Endothelial cell of umbilical vein (primary cell): ENCODE data around the gene TRIM42. TPM values are rescaled to one million over a fixed set of nuclear protein-coding genes. Genes with fewer than 3 reads are reported as not detected.

Source experiments
- BruUV-seq: library from RNA; stranded (reverse); fragments of 400-500 nt; replicated peaks from 2 replicates; lab custom pipeline; 2021; lab: Mats Ljungman, UMichigan
- CTCF ChIA-PET: fragments of 300-600, 350-600 bp; sonication (Branson Sonifier 250); formaldehyde crosslinking; loops from one replicate; lab custom pipeline; 2021; ENCODE audit warnings: antibody characterized with exemption, inconsistent platforms; lab: Charles Lee
- POLR2A ChIA-PET: fragments of 300-600, 350-600 bp; sonication (Branson Sonifier 250); formaldehyde crosslinking; loops from one replicate; lab custom pipeline; 2021; ENCODE audit warnings: antibody characterized with exemption, inconsistent platforms; lab: Charles Lee
- DNase-seq: peaks from one replicate; pipeline ENCODE4 v3.0.0-alpha.2; 2011; ENCODE audit warnings: low read depth, low spot score
- FAIRE-seq: peaks from 2 replicates; lab custom pipeline; 2011; peaks lifted over from hg19 to GRCh38; lab: Jason Lieb, UNC
- H2AFZ ChIP-seq: 2 replicates; pipeline ENCODE4 v1.6.0; 2012; ENCODE audit warnings: low read depth, low read length, control low read depth, inconsistent platforms
- H3K27ac ChIP-seq: 2 replicates; pipeline ENCODE4 v1.5.1; 2011; ENCODE audit warnings: low read depth, mild to moderate bottlenecking, control low read depth, low read length, moderate library complexity; ENCODE audit not compliant: insufficient read depth
- H3K27me3 ChIP-seq, 2 experiments: 2 replicates each; pipeline versions ENCODE4 v1.6.0 to v1.6.1; 2011; ENCODE audit warnings: low read length in 2 of 2, mixed read lengths in 1 of 2; ENCODE audit not compliant: control insufficient read depth in 2 of 2, insufficient read depth in 2 of 2
- H3K36me3 ChIP-seq, 2 experiments: 2 replicates in 1 of 2; 3 replicates in 1 of 2; pipeline ENCODE4 v1.5.1; 2011; ENCODE audit warnings: low read length in 2 of 2, mild to moderate bottlenecking in 1 of 2, moderate library complexity in 1 of 2; ENCODE audit not compliant: control insufficient read depth in 2 of 2, insufficient read depth in 2 of 2; ENCODE audit errors: extremely low read depth in 1 of 2
- H3K4me1 ChIP-seq: 3 replicates; pipeline ENCODE4 v1.5.1; 2011; ENCODE audit warnings: mild to moderate bottlenecking, low read length; ENCODE audit not compliant: control insufficient read depth, insufficient read depth; ENCODE audit errors: extremely low read depth
- H3K4me2 ChIP-seq: 2 replicates; pipeline ENCODE4 v1.6.1; 2011; ENCODE audit warnings: low read length, control low read depth, mixed read lengths; ENCODE audit not compliant: insufficient read depth
- H3K4me3 ChIP-seq, 3 experiments: fragments of 200-600 bp in 1 of 3; sonication (generic), shearing (Covaris generic) in 1 of 3; replicated peaks in 1 of 3; 2 replicates each; pipeline ENCODE4 v1.5.1; 2011 to 2016; ENCODE audit warnings: control low read depth in 3 of 3, low read length in 3 of 3, mild to moderate bottlenecking in 2 of 3, inconsistent platforms in 1 of 3, low read depth in 1 of 3, moderate library complexity in 1 of 3; ENCODE audit not compliant: insufficient read depth in 1 of 3
- H3K79me2 ChIP-seq: 2 replicates; pipeline ENCODE4 v1.6.0; 2012; ENCODE audit warnings: low read length, inconsistent platforms; ENCODE audit not compliant: control insufficient read depth, insufficient read depth
- H3K9ac ChIP-seq: replicated peaks from 2 replicates; pipeline ENCODE3; 2011; ENCODE audit warnings: low read length, control low read depth; ENCODE audit not compliant: insufficient read depth; ENCODE audit errors: extremely low read depth
- H3K9me1 ChIP-seq: replicated peaks from 3 replicates; pipeline ENCODE4 v1.6.0; 2011; ENCODE audit warnings: mild to moderate bottlenecking, low read length; ENCODE audit not compliant: control insufficient read depth, insufficient read depth; ENCODE audit errors: extremely low read depth
- H3K9me3 ChIP-seq: replicated peaks from 2 replicates; pipeline ENCODE4 v1.5.1; 2012; ENCODE audit warnings: low read length, inconsistent platforms; ENCODE audit not compliant: control insufficient read depth, insufficient read depth
- H4K20me1 ChIP-seq: replicated peaks from 2 replicates; pipeline ENCODE3; 2011; ENCODE audit warnings: mild to moderate bottlenecking, low read length; ENCODE audit not compliant: control insufficient read depth, insufficient read depth; ENCODE audit errors: extremely low read depth
- GATA2 ChIP-seq: IDR thresholded peaks from 2 replicates; pipeline ENCODE4 v1.7.0; 2011; ENCODE audit warnings: low read depth, mild to moderate bottlenecking, moderate library complexity, mixed read lengths, low read length; ENCODE audit not compliant: insufficient read length, insufficient read depth
- JUN ChIP-seq: IDR thresholded peaks from 2 replicates; pipeline ENCODE4 v1.6.1; 2011; ENCODE audit warnings: borderline replicate concordance, low read depth; ENCODE audit not compliant: insufficient read length, insufficient read depth
- MAX ChIP-seq: IDR thresholded peaks from 2 replicates; pipeline ENCODE4 v1.6.1; 2011; ENCODE audit not compliant: insufficient read depth, insufficient read length
- MYC ChIP-seq: IDR thresholded peaks from one replicate; pipeline ENCODE4 v1.6.1; 2011; ENCODE audit warnings: mild to moderate bottlenecking, low read depth, low read length
- POLR2AphosphoS5 ChIP-seq: IDR thresholded peaks from 2 replicates; pipeline ENCODE4 v1.6.1; 2012; ENCODE audit warnings: low read depth, mild to moderate bottlenecking, control low read depth, low read length, moderate library complexity; ENCODE audit not compliant: insufficient read depth
- dilution Hi-C: fragments of 300-500 bp; cut with MboI; formaldehyde crosslinking; loops from one replicate; pipeline ENCODE4 v1.15.0; 2019; ENCODE audit warnings: low sequenced_read_pairs; ENCODE audit not compliant: extremely low pct_ligation_motif_present
- intact Hi-C: fragments of 100-400 bp; cut with micrococcal nuclease; formaldehyde crosslinking; loops from one replicate; pipeline ENCODE4 v1.10.0; 2022
- polyA plus RNA-seq, 4 experiments: library from polyadenylated mRNA; depleted of rRNA in 3 of 4; stranded (reverse) in 3 of 4; unstranded in 1 of 4; fragments of >200 nt; gene quantifications; 2 replicates each; pipeline versions ENCODE4 v1.2.1 to v1.2.3, GENCODE V29; 2011 to 2012; ENCODE audit warnings: missing spikeins in 1 of 4
- total RNA-seq: library from RNA; stranded (reverse); gene quantifications from 2 replicates; pipeline ENCODE4 v1.2.3, GENCODE V29; 2021
- TF ChIP-seq, protein P1 (sequence below), 2 donors: IDR thresholded peaks; 1 replicate in 1 of 2; 2 replicates in 1 of 2; pipeline ENCODE4 v1.5.1; 2011; ENCODE audit warnings: low read length in 2 of 2, mild to moderate bottlenecking in 2 of 2, moderate library complexity in 2 of 2, control low read depth in 1 of 2, inconsistent platforms in 1 of 2, low read depth in 1 of 2; ENCODE audit not compliant: insufficient read depth in 1 of 2; ENCODE audit errors: extremely low read depth in 1 of 2

TRIM42 gene
- total and polyA plus RNA-seq, 2 donors (not counting 3 experiments of a cell fraction or from before 2014, with no cell fraction given) = not detected

GRCh38 chr3:140742116-140742515 lies 64.3 kb downstream of the TRIM42 start:
- H3K79me2 ChIP-seq = no peaks in the 10 kb centered on the region
- no peaks in the 10 kb centered on the region for H4K20me1 ChIP-seq
- no peaks in the 10 kb centered on the region for H3K4me1 ChIP-seq
- DNase-seq (no peak), FAIRE-seq (no peak)
- H3K4me3 ChIP-seq = no peak overlapping the region
- no peak overlapping the region for H3K27ac ChIP-seq
- BruUV-seq = no TSS peak
- no peak overlapping the region for H2AFZ ChIP-seq
- no peak overlapping the region for H3K9ac ChIP-seq
- H3K9me1 ChIP-seq = no peaks in the 10 kb centered on the region
- ChIA-PET CTCF (no interaction called here), POLR2A (no interaction called here)
- dilution Hi-C loops = no loop called here
- no peak overlapping the region for H3K4me2 ChIP-seq
- no peaks in the 10 kb centered on the region for H3K9me3 ChIP-seq
- TF ChIP-seq MYC (no peak), JUN (no peak)
- TF ChIP-seq, protein P1, sequence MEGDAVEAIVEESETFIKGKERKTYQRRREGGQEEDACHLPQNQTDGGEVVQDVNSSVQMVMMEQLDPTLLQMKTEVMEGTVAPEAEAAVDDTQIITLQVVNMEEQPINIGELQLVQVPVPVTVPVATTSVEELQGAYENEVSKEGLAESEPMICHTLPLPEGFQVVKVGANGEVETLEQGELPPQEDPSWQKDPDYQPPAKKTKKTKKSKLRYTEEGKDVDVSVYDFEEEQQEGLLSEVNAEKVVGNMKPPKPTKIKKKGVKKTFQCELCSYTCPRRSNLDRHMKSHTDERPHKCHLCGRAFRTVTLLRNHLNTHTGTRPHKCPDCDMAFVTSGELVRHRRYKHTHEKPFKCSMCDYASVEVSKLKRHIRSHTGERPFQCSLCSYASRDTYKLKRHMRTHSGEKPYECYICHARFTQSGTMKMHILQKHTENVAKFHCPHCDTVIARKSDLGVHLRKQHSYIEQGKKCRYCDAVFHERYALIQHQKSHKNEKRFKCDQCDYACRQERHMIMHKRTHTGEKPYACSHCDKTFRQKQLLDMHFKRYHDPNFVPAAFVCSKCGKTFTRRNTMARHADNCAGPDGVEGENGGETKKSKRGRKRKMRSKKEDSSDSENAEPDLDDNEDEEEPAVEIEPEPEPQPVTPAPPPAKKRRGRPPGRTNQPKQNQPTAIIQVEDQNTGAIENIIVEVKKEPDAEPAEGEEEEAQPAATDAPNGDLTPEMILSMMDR (IDR thresholded peaks at IDR 0.05; ENCODE audit: extremely low read depth in 1 of 2, insufficient read depth in 1 of 2, low read depth in 1 of 2, low read length in 2 of 2) = no peak
- no peaks in the 10 kb centered on the region for H3K36me3 ChIP-seq
- intact Hi-C loops = no loop called here
- no peaks in the 10 kb centered on the region for H3K27me3 ChIP-seq

- ChIA-PET POLR2A (no interaction called here), CTCF (no interaction called here)
- no peak for TF ChIP-seq GATA2
- TF ChIP-seq MYC = no peak
- TF ChIP-seq POLR2AphosphoS5 = no peak
- TF ChIP-seq MAX = no peak
- Histone ChIP-seq H4K20me1 (no peaks in the 10 kb centered on the region), H3K79me2 (no peaks in the 10 kb centered on the region), H3K36me3 (no peaks in the 10 kb centered on the region), H2AFZ (no peak overlapping the region), H3K27me3 (no peaks in the 10 kb centered on the region), H3K4me2 (no peak overlapping the region), H3K4me1 (no peaks in the 10 kb centered on the region), H3K9ac (no peak overlapping the region), H3K4me3 (no peak overlapping the region), H3K9me1 (no peaks in the 10 kb centered on the region), H3K27ac (no peak overlapping the region), H3K9me3 (no peaks in the 10 kb centered on the region)
- no TSS peak for BruUV-seq
- intact Hi-C loops (no loop called here), dilution Hi-C loops (no loop called here)
- DNase-seq (no peak), FAIRE-seq (no peak)
These were observed 70.3 kb downstream of the TRIM42 start for GRCh38 chr3:140748171-140748570.
